GM12874 (cell line): ENCODE results near the gene FKBP7.

Source experiments
- TF ChIP-seq, protein P1 (sequence below): IDR thresholded peaks from 2 replicates; pipeline ENCODE4 v1.5.1; 2011; ENCODE audit warnings: low read depth, mild to moderate bottlenecking, control low read depth, low read length, moderate library complexity; ENCODE audit not compliant: insufficient read depth

FKBP7 gene

DNA sequence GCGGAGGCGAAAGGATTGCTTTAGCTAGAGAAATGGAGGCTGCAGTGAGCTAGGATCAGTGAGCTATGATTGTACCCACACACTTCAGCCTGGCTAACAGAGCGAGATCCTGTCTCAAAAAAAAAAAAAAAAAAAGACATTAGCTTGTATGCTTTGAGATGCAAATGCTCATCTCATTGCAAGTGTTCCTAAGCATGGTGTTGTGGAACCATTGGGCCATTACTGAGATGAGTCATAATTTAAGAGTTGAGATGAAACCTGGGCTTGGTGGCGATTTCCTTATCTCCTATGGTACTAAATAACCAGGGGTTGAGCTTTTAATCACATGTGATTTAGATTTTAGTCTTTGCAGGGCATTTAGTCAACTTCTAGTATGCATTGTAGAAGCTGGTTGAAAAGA is 4.0 kb upstream of the FKBP7 start:
- TF ChIP-seq, protein P1, sequence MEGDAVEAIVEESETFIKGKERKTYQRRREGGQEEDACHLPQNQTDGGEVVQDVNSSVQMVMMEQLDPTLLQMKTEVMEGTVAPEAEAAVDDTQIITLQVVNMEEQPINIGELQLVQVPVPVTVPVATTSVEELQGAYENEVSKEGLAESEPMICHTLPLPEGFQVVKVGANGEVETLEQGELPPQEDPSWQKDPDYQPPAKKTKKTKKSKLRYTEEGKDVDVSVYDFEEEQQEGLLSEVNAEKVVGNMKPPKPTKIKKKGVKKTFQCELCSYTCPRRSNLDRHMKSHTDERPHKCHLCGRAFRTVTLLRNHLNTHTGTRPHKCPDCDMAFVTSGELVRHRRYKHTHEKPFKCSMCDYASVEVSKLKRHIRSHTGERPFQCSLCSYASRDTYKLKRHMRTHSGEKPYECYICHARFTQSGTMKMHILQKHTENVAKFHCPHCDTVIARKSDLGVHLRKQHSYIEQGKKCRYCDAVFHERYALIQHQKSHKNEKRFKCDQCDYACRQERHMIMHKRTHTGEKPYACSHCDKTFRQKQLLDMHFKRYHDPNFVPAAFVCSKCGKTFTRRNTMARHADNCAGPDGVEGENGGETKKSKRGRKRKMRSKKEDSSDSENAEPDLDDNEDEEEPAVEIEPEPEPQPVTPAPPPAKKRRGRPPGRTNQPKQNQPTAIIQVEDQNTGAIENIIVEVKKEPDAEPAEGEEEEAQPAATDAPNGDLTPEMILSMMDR = no peak

DNA sequence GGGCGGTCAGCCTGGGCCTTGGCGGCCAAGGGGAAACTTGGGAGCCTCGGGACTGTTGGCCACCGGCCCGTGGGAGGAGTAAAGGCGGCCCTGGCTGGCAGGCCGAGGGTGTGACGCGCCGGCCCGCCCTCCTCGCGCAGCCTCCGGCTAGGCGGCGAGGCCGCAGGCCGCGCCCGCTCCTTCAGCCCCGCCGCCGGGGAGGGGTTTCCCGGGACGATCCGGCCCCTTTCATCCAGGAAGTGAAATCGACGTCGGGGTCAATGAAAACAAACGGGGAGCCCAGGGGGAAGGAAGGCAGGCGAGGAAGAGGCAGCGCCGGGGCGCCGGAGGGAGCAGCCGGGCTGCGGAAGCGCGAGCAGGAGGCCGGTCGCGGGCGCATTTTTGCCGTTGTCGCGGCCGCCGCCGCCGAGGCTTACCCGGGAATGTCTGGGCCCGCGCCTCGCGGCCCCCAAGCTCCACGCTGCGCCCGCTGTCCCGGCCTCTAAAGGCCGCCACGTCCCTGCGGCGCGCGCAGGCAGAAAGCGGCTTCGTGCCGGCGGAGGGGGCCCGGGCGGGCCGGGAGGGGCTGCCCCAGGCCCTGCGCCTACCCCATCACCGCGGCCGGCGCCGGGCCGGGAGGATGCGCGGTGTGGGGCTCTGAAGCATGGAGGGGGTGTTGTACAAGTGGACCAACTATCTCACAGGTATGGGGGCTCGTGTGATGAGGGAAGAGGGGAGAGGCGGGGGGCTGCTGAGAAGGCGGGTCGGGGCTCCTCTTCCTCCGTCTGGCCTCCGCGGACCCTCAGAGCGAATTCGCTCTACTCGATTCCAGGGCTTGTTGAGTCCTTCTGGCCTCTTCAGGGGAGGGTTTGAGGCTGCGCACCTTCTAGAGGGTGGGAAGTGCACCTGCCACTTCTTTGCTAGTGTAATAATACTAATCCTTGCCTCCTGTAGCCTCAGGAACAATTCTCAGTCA is 2.1 kb upstream of the FKBP7 start, which contains the start of gene PLEKHA3:
Gene PLEKHA3 (plus strand): TSS at position 231 of the 955 bp plus-strand sequence. CDS start 413 bp downstream, at position 644.
- TF ChIP-seq, protein P1 = no peak

GRCh38 chr2:178479758-178480226 is 1.4 kb upstream of the FKBP7 start:
- TF ChIP-seq, protein P1 = no peak

- TF ChIP-seq, protein P1 = no peak
These were observed 846 bp upstream of the FKBP7 start for GRCh38 chr2:178479275-178479616.

- TF ChIP-seq, protein P1 = no peak
These were observed 316 bp downstream of the FKBP7 start for GRCh38 chr2:178478130-178478438.

- TF ChIP-seq, protein P1 = no peak
These were observed 814 bp downstream of the FKBP7 start for GRCh38 chr2:178477443-178478129.

DNA sequence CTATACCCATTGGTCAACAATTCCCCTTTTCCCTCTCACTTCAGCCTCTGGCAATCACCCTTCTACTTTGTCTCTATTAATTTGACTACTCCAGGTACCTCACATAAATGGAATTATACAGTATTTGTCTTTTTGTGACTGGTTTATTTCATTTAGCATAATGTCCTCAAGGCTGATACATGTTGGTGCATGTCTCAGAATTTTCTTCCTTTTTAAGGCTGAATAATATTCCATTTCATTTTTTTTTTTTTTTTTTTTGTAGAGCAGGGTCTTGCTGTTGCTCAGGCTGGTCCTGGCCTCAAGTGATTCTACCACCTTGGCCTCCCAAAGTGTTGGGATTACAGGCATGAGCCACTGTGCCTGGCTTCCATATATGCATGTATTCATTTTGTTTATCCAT is 1.9 kb downstream of the FKBP7 start:
- TF ChIP-seq, protein P1 = no peak
